IMR-90 (cell line): ENCODE data around the gene ENKUR. TPM values are rescaled to one million over a fixed set of nuclear protein-coding genes. Genes with fewer than 3 reads are reported as not detected.

Source experiments
- ATAC-seq: fragments of 200-7000 bp; cut with Tn5 transposase; 2 replicates; pipeline ENCODE4 v1.9.1; 2020; ENCODE audit warnings: low read depth, mild to moderate bottlenecking, moderate library complexity
- BruUV-seq: library from RNA; stranded (reverse); fragments of 400-500 nt; replicated peaks from 2 replicates; lab custom pipeline; 2021; lab: Mats Ljungman, UMichigan
- CTCF ChIA-PET: fragments of 300-600 bp; formaldehyde crosslinking; extraction: SDS; loops from one replicate; lab custom pipeline; 2021; ENCODE audit warnings: antibody characterized with exemption; lab: Yijun Ruan, JAX
- POLR2A ChIA-PET: fragments of 300-600 bp; sonication (Branson Sonifier 250); formaldehyde crosslinking; loops from one replicate; lab custom pipeline; 2022; ENCODE audit warnings: antibody characterized with exemption; ENCODE audit not compliant: unreplicated experiment; lab: Charles Lee
- DNase-seq: peaks from one replicate; pipeline ENCODE4 v3.0.0; 2013
- H2AFZ ChIP-seq: replicated peaks from 2 replicates; pipeline ENCODE3; 2013; ENCODE audit warnings: low read length, mild to moderate bottlenecking; ENCODE audit not compliant: poor library complexity
- H2AK5ac ChIP-seq: 2 replicates; pipeline ENCODE4 v1.6.1; 2013; ENCODE audit warnings: low read depth, low read length, inconsistent platforms
- H2AK9ac ChIP-seq: replicated peaks from 2 replicates; pipeline ENCODE3; 2013; ENCODE audit warnings: mild to moderate bottlenecking, low read depth, low read length, moderate library complexity; ENCODE audit not compliant: poor library complexity
- H2BK120ac ChIP-seq: 2 replicates; pipeline ENCODE4 v1.6.1; 2013; ENCODE audit warnings: low read depth, low read length, inconsistent platforms
- H2BK15ac ChIP-seq: 3 replicates; pipeline ENCODE4 v1.6.1; 2013; ENCODE audit warnings: low read depth, low read length, inconsistent platforms
- H2BK20ac ChIP-seq: 2 replicates; pipeline ENCODE4 v1.6.1; 2013; ENCODE audit warnings: low read depth, mild to moderate bottlenecking, inconsistent platforms, low read length, moderate library complexity
- H2BK5ac ChIP-seq: 2 replicates; pipeline ENCODE4 v1.6.1; 2013; ENCODE audit warnings: mild to moderate bottlenecking, low read depth, low read length, inconsistent platforms; ENCODE audit not compliant: poor library complexity, severe bottlenecking
- H3K14ac ChIP-seq: replicated peaks from 2 replicates; pipeline ENCODE4 v1.6.1; 2013; ENCODE audit warnings: low read depth, low read length, inconsistent platforms
- H3K18ac ChIP-seq: 2 replicates; pipeline ENCODE4 v1.6.1; 2013; ENCODE audit warnings: low read depth, low read length, control low read depth
- H3K23ac ChIP-seq: 2 replicates; pipeline ENCODE4 v1.6.1; 2013; ENCODE audit warnings: low read depth, low read length, inconsistent platforms
- H3K27ac ChIP-seq: 2 replicates; pipeline ENCODE4 v1.5.1; 2013; ENCODE audit warnings: mild to moderate bottlenecking, control low read depth, low read length; ENCODE audit not compliant: insufficient read depth
- H3K27me3 ChIP-seq: 2 replicates; pipeline ENCODE4 v1.6.1; 2013; ENCODE audit warnings: low read length; ENCODE audit not compliant: control insufficient read depth, insufficient read depth
- H3K36me3 ChIP-seq: 2 replicates; pipeline ENCODE4 v1.6.1; 2013; ENCODE audit warnings: low read length, mixed read lengths; ENCODE audit not compliant: control insufficient read depth, insufficient read depth
- H3K4ac ChIP-seq: 2 replicates; pipeline ENCODE4 v1.6.1; 2013; ENCODE audit warnings: low read depth, low read length, inconsistent platforms
- H3K4me1 ChIP-seq: 2 replicates; pipeline ENCODE4 v1.6.1; 2013; ENCODE audit warnings: low read length, mixed read lengths; ENCODE audit not compliant: control insufficient read depth, insufficient read depth
- H3K4me2 ChIP-seq: 2 replicates; pipeline ENCODE4 v1.6.1; 2013; ENCODE audit warnings: low read depth, mild to moderate bottlenecking, control low read depth, low read length, moderate library complexity
- H3K4me3 ChIP-seq: 2 replicates; pipeline ENCODE4 v1.5.1; 2013; ENCODE audit warnings: low read depth, mild to moderate bottlenecking, control low read depth, low read length, moderate library complexity; ENCODE audit not compliant: insufficient read depth
- H3K56ac ChIP-seq: 2 replicates; pipeline ENCODE4 v1.6.1; 2013; ENCODE audit warnings: low read length, inconsistent platforms; ENCODE audit not compliant: insufficient read depth; ENCODE audit errors: extremely low read depth
- H3K79me1 ChIP-seq, 2 experiments: 2 replicates each; pipeline ENCODE4 v1.6.1; 2013; ENCODE audit warnings: low read length in 2 of 2, inconsistent platforms in 1 of 2, low read depth in 1 of 2
- H3K9ac ChIP-seq: 2 replicates; pipeline ENCODE4 v1.6.1; 2013; ENCODE audit warnings: low read depth, low read length, control low read depth
- H3K9me1 ChIP-seq: 2 replicates; pipeline ENCODE4 v1.6.1; 2013; ENCODE audit warnings: low read length, inconsistent platforms; ENCODE audit not compliant: insufficient read depth
- H3K9me3 ChIP-seq: 2 replicates; pipeline ENCODE4 v1.6.1; 2013; ENCODE audit warnings: low read length; ENCODE audit not compliant: control insufficient read depth, insufficient read depth
- H4K20me1 ChIP-seq: 2 replicates; pipeline ENCODE4 v1.6.1; 2013; ENCODE audit warnings: low read length, inconsistent platforms; ENCODE audit not compliant: insufficient read depth
- H4K5ac ChIP-seq: 2 replicates; pipeline ENCODE4 v1.6.1; 2013; ENCODE audit warnings: mild to moderate bottlenecking, low read depth, low read length, control low read depth
- H4K8ac ChIP-seq, 2 experiments: 2 replicates each; pipeline ENCODE4 v1.6.1; 2013; ENCODE audit warnings: low read depth in 2 of 2, low read length in 2 of 2, control low read depth in 1 of 2, inconsistent platforms in 1 of 2
- H4K91ac ChIP-seq: 2 replicates; pipeline ENCODE4 v1.6.1; 2013; ENCODE audit warnings: low read depth, low read length, inconsistent platforms; ENCODE audit not compliant: insufficient read depth
- CEBPB ChIP-seq: IDR thresholded peaks from 2 replicates; pipeline ENCODE4 v1.6.1; 2012; ENCODE audit warnings: low read depth, low read length, improper control_type of control experiment
- CHD1 ChIP-seq: IDR thresholded peaks from 2 replicates; pipeline ENCODE4 v1.6.1; 2012; ENCODE audit warnings: low read depth, low read length, improper control_type of control experiment
- POLR2A ChIP-seq: IDR thresholded peaks from 2 replicates; pipeline ENCODE4 v1.6.1; 2012; ENCODE audit warnings: mild to moderate bottlenecking, low read depth, low read length
- RAD21 ChIP-seq: IDR thresholded peaks from 2 replicates; pipeline ENCODE4 v1.6.1; 2012; ENCODE audit warnings: low read length, improper control_type of control experiment
- WGBS, 2 experiments: methylation state at CpG; one replicate each; pipeline versions ENCODE4 v1.1.5 to v1.1.7; 2013; ENCODE audit warnings: missing lambda C conversion rate in 2 of 2; ENCODE audit not compliant: insufficient read length in 1 of 2; ENCODE audit errors: extremely low coverage in 2 of 2; 5-methylcytosine and 5-hydroxymethylcytosine counted together
- dilution Hi-C: fragments of 300-500 bp; cut with HindIII; formaldehyde crosslinking; loops from one replicate; pipeline ENCODE4 v1.14.3; 2018; ENCODE audit warnings: low sequenced_read_pairs; ENCODE audit not compliant: unreplicated experiment
- in situ Hi-C: fragments of 300-500 bp; cut with MboI; formaldehyde crosslinking; loops from 3 replicates; pipeline ENCODE4 v1.14.3; 2019; ENCODE audit warnings: low sequenced_read_pairs, inconsistent platforms, mixed read lengths
- intact Hi-C: fragments of 100-400 bp; cut with micrococcal nuclease; formaldehyde crosslinking; loops from 2 replicates; pipeline ENCODE4 v1.10.0; 2022
- polyA plus RNA-seq, 3 experiments: library from polyadenylated mRNA; depleted of rRNA; stranded (reverse); fragments of >200 nt; gene quantifications; 2 replicates each; pipeline ENCODE4 v1.2.3, GENCODE V29; 2012; ENCODE audit warnings: low replicate concordance in 1 of 3
- total RNA-seq: library from RNA; depleted of rRNA; stranded (reverse); fragments of >200 nt; gene quantifications from 2 replicates; pipeline ENCODE4 v1.2.3, GENCODE V29; 2012
- TF ChIP-seq, protein P1 (sequence below): conservative IDR thresholded peaks from 2 replicates; pipeline ENCODE4 v1.5.1; 2012; ENCODE audit warnings: mild to moderate bottlenecking, low read depth, low read length, improper control_type of control experiment

The ENKUR gene
- total and polyA plus RNA-seq, 2 of the 4 experiments (the other 2 are of a cell fraction): not detected

DNA sequence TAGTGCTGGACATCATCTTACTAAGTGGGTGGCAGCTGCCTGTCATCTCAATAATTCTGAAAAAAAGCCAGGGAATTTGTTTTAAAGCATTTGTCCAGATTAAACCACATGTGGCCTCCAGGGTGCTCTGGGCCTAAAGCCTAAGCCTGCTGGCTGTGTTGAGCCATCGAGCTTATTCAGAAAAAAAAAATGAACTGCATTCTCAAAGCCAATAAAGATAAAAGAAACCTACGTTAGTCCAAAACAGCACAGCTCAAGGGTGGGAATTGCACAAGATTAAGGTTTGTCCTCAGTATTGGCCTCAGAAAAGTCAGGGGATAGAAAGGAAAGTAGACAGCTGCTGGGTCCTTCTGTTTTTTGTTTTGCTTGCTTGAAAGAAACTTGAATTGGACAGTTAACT, 41.0 kb downstream of the ENKUR start:
- dilution Hi-C loops: no loop called here
- DNase-seq (peak; percentile 74), ATAC-seq (peak; percentile 87)

More for the DNA sequence above, 41.0 kb downstream of the ENKUR start:
- Histone ChIP-seq H3K36me3 (no peaks in the 10 kb centered on the region), H3K23ac (no peak overlapping the region), H3K9me3 (no peaks in the 10 kb centered on the region), H4K20me1 (no peaks in the 10 kb centered on the region), H3K18ac (no peak overlapping the region), H3K4ac (no peak overlapping the region), H3K27ac (no peak overlapping the region), H2BK15ac (no peak overlapping the region), H4K91ac (no peak overlapping the region), H2BK120ac (no peak overlapping the region), H2BK5ac (peak overlapping the region; percentile 29), H3K56ac (no peak overlapping the region), H3K9me1 (no peaks in the 10 kb centered on the region), H3K27me3 (no peaks in the 10 kb centered on the region), H2AK9ac (no peak overlapping the region), H4K8ac (no peak overlapping the region), H3K4me1 (peaks cover 4% of the 10 kb centered on the region; the same call in 1 of the 2 replicates), H3K9ac (no peak overlapping the region), H3K79me1 (no peaks in the 10 kb centered on the region), H2AFZ (no peak overlapping the region), H4K5ac (no peak overlapping the region), H3K14ac (no peak overlapping the region), H3K4me2 (peak overlapping the region; percentile 31), H2BK20ac (no peak overlapping the region), H2AK5ac (no peak overlapping the region), H3K4me3 (no peak overlapping the region)
- TF ChIP-seq RAD21 (peak; percentile 14; the same call in 1 of the 2 replicates), POLR2A (no peak), CHD1 (no peak), CEBPB (peak; percentile 71)
- TF ChIP-seq, protein P1, sequence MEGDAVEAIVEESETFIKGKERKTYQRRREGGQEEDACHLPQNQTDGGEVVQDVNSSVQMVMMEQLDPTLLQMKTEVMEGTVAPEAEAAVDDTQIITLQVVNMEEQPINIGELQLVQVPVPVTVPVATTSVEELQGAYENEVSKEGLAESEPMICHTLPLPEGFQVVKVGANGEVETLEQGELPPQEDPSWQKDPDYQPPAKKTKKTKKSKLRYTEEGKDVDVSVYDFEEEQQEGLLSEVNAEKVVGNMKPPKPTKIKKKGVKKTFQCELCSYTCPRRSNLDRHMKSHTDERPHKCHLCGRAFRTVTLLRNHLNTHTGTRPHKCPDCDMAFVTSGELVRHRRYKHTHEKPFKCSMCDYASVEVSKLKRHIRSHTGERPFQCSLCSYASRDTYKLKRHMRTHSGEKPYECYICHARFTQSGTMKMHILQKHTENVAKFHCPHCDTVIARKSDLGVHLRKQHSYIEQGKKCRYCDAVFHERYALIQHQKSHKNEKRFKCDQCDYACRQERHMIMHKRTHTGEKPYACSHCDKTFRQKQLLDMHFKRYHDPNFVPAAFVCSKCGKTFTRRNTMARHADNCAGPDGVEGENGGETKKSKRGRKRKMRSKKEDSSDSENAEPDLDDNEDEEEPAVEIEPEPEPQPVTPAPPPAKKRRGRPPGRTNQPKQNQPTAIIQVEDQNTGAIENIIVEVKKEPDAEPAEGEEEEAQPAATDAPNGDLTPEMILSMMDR: peak; percentile 17; the same call in 1 of the 2 replicates
- WGBS, 2 experiments: no CpG with 5 or more reads among the region's 2 CpGs
- ChIA-PET POLR2A (no interaction called here), CTCF (interaction anchor here (1.0 kb wide), 1 partner anchor 11 kb away, joined by 4 read pairs; no protein-coding TSS in a partner anchor)
- in situ Hi-C loops: loop anchor here (25.0 kb wide), 1 partner anchor 263 kb away; the partner anchor contains the start of gene ARHGAP21
- intact Hi-C loops: no loop called here
- no TSS peak for BruUV-seq
